H1 (cell line): ENCODE data around the gene ZFP57. TPM values are rescaled to one million over a fixed set of nuclear protein-coding genes. Genes with fewer than 3 reads are reported as not detected.

ENCODE experiments used
- CTCF ChIA-PET: fragments of 300-600 bp; sonication (Branson Sonifier 250); formaldehyde crosslinking; loops from one replicate; lab custom pipeline; 2021; ENCODE audit not compliant: partially characterized antibody; lab: Charles Lee
- POLR2A ChIA-PET: fragments of 300-600 bp; sonication (Branson Sonifier 250); formaldehyde crosslinking; loops from one replicate; lab custom pipeline; 2021; ENCODE audit warnings: inconsistent platforms; ENCODE audit not compliant: partially characterized antibody; lab: Charles Lee
- DNase-seq, 2 experiments: peaks; one replicate each; pipeline versions ENCODE4 v3.0.0 to v3.0.0-alpha.2; 2010 to 2022; ENCODE audit warnings: low spot score in 2 of 2, low read depth in 1 of 2, mixed read lengths in 1 of 2
- FAIRE-seq: peaks from 2 replicates; lab custom pipeline; 2011; peaks lifted over from hg19 to GRCh38; lab: Jason Lieb, UNC
- H2AFZ ChIP-seq: 2 replicates; pipeline ENCODE4 v1.8.1; 2012; ENCODE audit warnings: low read length, inconsistent platforms
- H2AK5ac ChIP-seq: 2 replicates; pipeline ENCODE4 v1.6.1; 2013; ENCODE audit warnings: low read depth, low read length
- H2BK120ac ChIP-seq: replicated peaks from 2 replicates; pipeline ENCODE3; 2013; ENCODE audit warnings: low read depth, low read length, inconsistent platforms
- H2BK12ac ChIP-seq: 2 replicates; pipeline ENCODE4 v1.6.1; 2013; ENCODE audit warnings: low read depth, low read length
- H2BK15ac ChIP-seq: 2 replicates; pipeline ENCODE4 v1.6.1; 2013; ENCODE audit warnings: low read length
- H2BK20ac ChIP-seq: 2 replicates; pipeline ENCODE4 v1.6.1; 2013; ENCODE audit warnings: low read length
- H2BK5ac ChIP-seq: 2 replicates; pipeline ENCODE4 v1.6.1; 2013; ENCODE audit warnings: low read depth, low read length
- H3K14ac ChIP-seq: 2 replicates; pipeline ENCODE4 v1.6.1; 2013; ENCODE audit warnings: inconsistent platforms; ENCODE audit not compliant: insufficient read length
- H3K18ac ChIP-seq: 2 replicates; pipeline ENCODE4 v1.6.1; 2013; ENCODE audit warnings: low read length; ENCODE audit errors: extremely low read depth
- H3K23ac ChIP-seq: 2 replicates; pipeline ENCODE4 v1.6.1; 2013; ENCODE audit warnings: inconsistent platforms; ENCODE audit not compliant: insufficient read length
- H3K23me2 ChIP-seq: 2 replicates; pipeline ENCODE4 v1.6.1; 2013; ENCODE audit warnings: low read depth, low read length
- H3K27ac ChIP-seq: 2 replicates; pipeline ENCODE4 v1.6.1; 2011; ENCODE audit warnings: low read depth, low read length, inconsistent platforms
- H3K27me3 ChIP-seq, 4 experiments: replicated peaks in 1 of 4; 1 replicate in 1 of 4; 2 replicates in 3 of 4; pipeline versions ENCODE4 v1.6.1 to v1.8.1; 2011 to 2013; ENCODE audit warnings: low read length in 3 of 4, mild to moderate bottlenecking in 3 of 4, inconsistent platforms in 2 of 4, mixed read lengths in 2 of 4, moderate library complexity in 1 of 4; ENCODE audit not compliant: control insufficient read depth in 3 of 4, insufficient read depth in 3 of 4; ENCODE audit errors: extremely low read depth in 1 of 4
- H3K36me3 ChIP-seq, 4 experiments: 2 replicates each; pipeline versions ENCODE4 v1.6.1 to v1.8.1; 2011 to 2013; ENCODE audit warnings: mild to moderate bottlenecking in 4 of 4, low read length in 3 of 4, moderate library complexity in 2 of 4, control low read depth in 1 of 4, inconsistent platforms in 1 of 4; ENCODE audit not compliant: insufficient read depth in 4 of 4, control insufficient read depth in 2 of 4
- H3K4ac ChIP-seq: replicated peaks from 2 replicates; pipeline ENCODE3; 2013; ENCODE audit warnings: low read length, low read depth, mixed read lengths, inconsistent platforms; ENCODE audit not compliant: insufficient read length
- H3K4me1 ChIP-seq, 4 experiments: replicated peaks in 1 of 4; 1 replicate in 1 of 4; 2 replicates in 3 of 4; pipeline versions ENCODE4 v1.6.1 to v1.8.1; 2011 to 2013; ENCODE audit warnings: low read length in 3 of 4, inconsistent platforms in 2 of 4, mixed read lengths in 1 of 4; ENCODE audit not compliant: insufficient read depth in 4 of 4, control insufficient read depth in 3 of 4
- H3K4me2 ChIP-seq, 2 experiments: 2 replicates each; pipeline versions ENCODE4 v1.6.1 to v1.8.1; 2011 to 2013; ENCODE audit warnings: low read depth in 2 of 2, low read length in 2 of 2, control low read depth in 1 of 2, inconsistent platforms in 1 of 2, mild to moderate bottlenecking in 1 of 2; ENCODE audit not compliant: insufficient read depth in 1 of 2
- H3K4me3 ChIP-seq, 4 experiments: fragments of 200-600, 300-600 bp in 1 of 4; sonication (generic), shearing (Covaris generic), sonication (Bioruptor Twin) in 1 of 4; 2 replicates each; pipeline versions ENCODE4 v1.5.1 to v1.8.1; 2011 to 2016; ENCODE audit warnings: low read length in 4 of 4, low read depth in 3 of 4, control low read depth in 2 of 4, inconsistent platforms in 2 of 4, mild to moderate bottlenecking in 2 of 4, mixed read lengths in 1 of 4, moderate library complexity in 1 of 4; ENCODE audit not compliant: insufficient read depth in 2 of 4; ENCODE audit errors: extremely low read depth in 1 of 4
- H3K56ac ChIP-seq: replicated peaks from 2 replicates; pipeline ENCODE3; 2013; ENCODE audit warnings: low read depth, mild to moderate bottlenecking, mixed read lengths, low read length, inconsistent platforms; ENCODE audit not compliant: insufficient read length
- H3K79me1 ChIP-seq: 2 replicates; pipeline ENCODE4 v1.6.1; 2013; ENCODE audit warnings: low read depth, low read length, control low read depth
- H3K79me2 ChIP-seq, 2 experiments: 2 replicates each; pipeline versions ENCODE4 v1.6.1 to v1.8.1; 2012 to 2013; ENCODE audit warnings: low read length in 2 of 2, mild to moderate bottlenecking in 2 of 2, inconsistent platforms in 1 of 2; ENCODE audit not compliant: insufficient read depth in 2 of 2, control insufficient read depth in 1 of 2
- H3K9ac ChIP-seq, 4 experiments: replicated peaks in 1 of 4; 1 replicate in 1 of 4; 2 replicates in 3 of 4; pipeline versions ENCODE4 v1.6.1 to v1.8.1; 2011 to 2013; ENCODE audit warnings: low read depth in 3 of 4, low read length in 3 of 4, control low read depth in 2 of 4, mild to moderate bottlenecking in 2 of 4, moderate library complexity in 2 of 4, inconsistent platforms in 1 of 4; ENCODE audit errors: extremely low read depth in 1 of 4
- H3K9me3 ChIP-seq, 2 experiments: 2 replicates each; pipeline versions ENCODE4 v1.6.1 to v1.8.1; 2012 to 2013; ENCODE audit warnings: mild to moderate bottlenecking in 2 of 2, moderate library complexity in 2 of 2, control low read depth in 1 of 2, inconsistent platforms in 1 of 2, low read depth in 1 of 2, low read length in 1 of 2, mixed read lengths in 1 of 2; ENCODE audit not compliant: insufficient read depth in 2 of 2
- H4K20me1 ChIP-seq, 2 experiments: replicated peaks in 1 of 2; 2 replicates each; pipeline versions ENCODE3 to v1.8.1; 2011 to 2013; ENCODE audit warnings: inconsistent platforms in 2 of 2, low read length in 2 of 2, mild to moderate bottlenecking in 1 of 2; ENCODE audit not compliant: insufficient read depth in 2 of 2, control insufficient read depth in 1 of 2
- H4K5ac ChIP-seq: 2 replicates; pipeline ENCODE4 v1.6.1; 2013; ENCODE audit warnings: low read length, low read depth, mixed read lengths, inconsistent platforms; ENCODE audit not compliant: insufficient read length
- H4K8ac ChIP-seq: 2 replicates; pipeline ENCODE4 v1.8.0; 2013; ENCODE audit warnings: mild to moderate bottlenecking, moderate library complexity, low read length, inconsistent platforms; ENCODE audit not compliant: insufficient read depth; ENCODE audit errors: extremely low read depth
- H4K91ac ChIP-seq: replicated peaks from 2 replicates; pipeline ENCODE3; 2013; ENCODE audit warnings: low read length, mixed read lengths, inconsistent platforms; ENCODE audit not compliant: insufficient read length
- BRCA1 ChIP-seq: IDR thresholded peaks from 2 replicates; pipeline ENCODE4 v1.6.1; 2012; ENCODE audit warnings: low read depth, low read length, improper control_type of control experiment
- GTF2F1 ChIP-seq: IDR thresholded peaks from 2 replicates; pipeline ENCODE4 v1.6.1; 2012; ENCODE audit warnings: low read depth, low read length, improper control_type of control experiment, borderline replicate concordance
- RAD21 ChIP-seq, 2 experiments: IDR thresholded peaks in 1 of 2; conservative IDR thresholded peaks in 1 of 2; 2 replicates each; pipeline ENCODE4 v1.6.1; 2011; ENCODE audit warnings: low read depth in 2 of 2, low read length in 2 of 2, improper control_type of control experiment in 1 of 2, inconsistent platforms in 1 of 2, mild to moderate bottlenecking in 1 of 2, moderate library complexity in 1 of 2
- RXRA ChIP-seq: IDR thresholded peaks from 2 replicates; pipeline ENCODE4 v1.6.1; 2011; ENCODE audit warnings: low read depth, mild to moderate bottlenecking, low read length, moderate library complexity; ENCODE audit not compliant: insufficient read depth
- SIRT6 ChIP-seq: IDR thresholded peaks from one replicate; pipeline ENCODE4 v1.7.1; 2012; ENCODE audit warnings: low read length, inconsistent platforms
- SUZ12 ChIP-seq: fragments of 200-600 bp; sonication (generic); IDR thresholded peaks from 2 replicates; pipeline ENCODE4 v1.6.1; 2012; ENCODE audit warnings: mild to moderate bottlenecking, inconsistent platforms, low read length, moderate library complexity, mixed read lengths
- TAF7 ChIP-seq: optimal IDR thresholded peaks from 2 replicates; pipeline ENCODE3; 2011; ENCODE audit warnings: low read depth, mild to moderate bottlenecking, inconsistent platforms, low read length, moderate library complexity, borderline replicate concordance
- WGBS, 2 experiments: shearing (Covaris generic) in 1 of 2; methylation state at CpG; one replicate each; pipeline versions ENCODE4 v1.1.6 to v1.1.7; 2013 to 2015; ENCODE audit warnings: low lambda C conversion rate in 2 of 2, mixed read lengths in 2 of 2, inconsistent platforms in 1 of 2, low coverage in 1 of 2, missing lambda C conversion rate in 1 of 2; ENCODE audit not compliant: insufficient replicate concordance in 2 of 2, insufficient coverage in 1 of 2, insufficient read length in 1 of 2; ENCODE audit errors: extremely low coverage in 1 of 2, missing lambda C conversion rate in 1 of 2; 5-methylcytosine and 5-hydroxymethylcytosine counted together
- polyA plus RNA-seq, 7 experiments: library from polyadenylated mRNA; depleted of rRNA in 3 of 7; stranded (reverse) in 5 of 7; unstranded in 2 of 7; fragments of >200 nt in 5 of 7; fragments of 200-250 nt in 2 of 7; gene quantifications; 1 replicate in 5 of 7; 2 replicates in 1 of 7; 4 replicates in 1 of 7; pipeline versions ENCODE4 v1.2.1 to v1.2.3, GENCODE V29; 2011 to 2013; ENCODE audit warnings: missing spikeins in 2 of 7, mixed read lengths in 2 of 7
- total RNA-seq: library from RNA; stranded (reverse); fragmentation: NEBNext Ultra II Directional; extraction: Animal tissue kit (Norgen Biotek cat#: 25700); gene quantifications from 2 replicates; pipeline ENCODE4 v1.2.1, GENCODE V29; 2021
- TF ChIP-seq, protein P1 (sequence below): IDR thresholded peaks from 2 replicates; pipeline ENCODE4 v1.6.1; 2012; ENCODE audit warnings: inconsistent platforms
- TF ChIP-seq, protein P2 (sequence below), 3 experiments: IDR thresholded peaks; 1 replicate in 2 of 3; 2 replicates in 1 of 3; pipeline versions ENCODE4 v1.5.1 to v1.6.1; 2011; ENCODE audit warnings: low read length in 3 of 3, mild to moderate bottlenecking in 3 of 3, inconsistent platforms in 2 of 3, low read depth in 1 of 3, moderate library complexity in 1 of 3; ENCODE audit not compliant: insufficient read depth in 1 of 3; ENCODE audit errors: control extremely low read depth in 1 of 3

Gene ZFP57
- total and polyA plus RNA-seq, 2 of the 8 experiments (the other 6 are each of a cell fraction or from before 2014, with no cell fraction given): 0.85 to 1.2 TPM

DNA sequence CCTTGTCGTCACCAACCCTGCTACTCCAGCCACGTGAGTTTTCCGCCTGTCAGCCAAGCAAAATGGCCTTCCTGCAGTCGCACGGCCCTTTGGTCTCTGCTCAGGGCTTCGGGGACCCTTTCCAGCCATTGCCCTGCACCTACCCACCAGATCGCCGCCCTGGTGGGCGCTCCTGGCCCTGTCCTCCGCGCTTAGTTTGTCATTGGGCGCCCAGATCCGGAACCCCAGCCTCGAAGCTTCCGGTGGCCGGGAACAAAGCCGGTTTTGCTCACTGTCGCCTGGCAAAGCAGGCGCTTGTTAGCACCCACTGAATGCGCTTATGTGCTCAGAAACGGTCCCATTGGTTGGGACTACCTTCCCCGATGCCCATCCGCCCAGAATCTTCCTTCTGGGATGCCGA lies 536 bp downstream of the ZFP57 start:
- DNase-seq: peak in 1 of 2 experiments; percentile 55
- TF ChIP-seq, protein P1, sequence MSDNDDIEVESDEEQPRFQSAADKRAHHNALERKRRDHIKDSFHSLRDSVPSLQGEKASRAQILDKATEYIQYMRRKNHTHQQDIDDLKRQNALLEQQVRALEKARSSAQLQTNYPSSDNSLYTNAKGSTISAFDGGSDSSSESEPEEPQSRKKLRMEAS: no peak
- no peak for TF ChIP-seq GTF2F1
- TF ChIP-seq BRCA1: no peak
- no peak for TF ChIP-seq SUZ12
- no peak for TF ChIP-seq RAD21 (IDR thresholded peaks at IDR 0.05 in 1 of 2, conservative IDR thresholded peaks at IDR 0.05 in 1 of 2; ENCODE audit: low read depth in 2 of 2, low read length in 2 of 2)
- TF ChIP-seq SIRT6: no peak
- no peak for TF ChIP-seq TAF7
- TF ChIP-seq, protein P2, sequence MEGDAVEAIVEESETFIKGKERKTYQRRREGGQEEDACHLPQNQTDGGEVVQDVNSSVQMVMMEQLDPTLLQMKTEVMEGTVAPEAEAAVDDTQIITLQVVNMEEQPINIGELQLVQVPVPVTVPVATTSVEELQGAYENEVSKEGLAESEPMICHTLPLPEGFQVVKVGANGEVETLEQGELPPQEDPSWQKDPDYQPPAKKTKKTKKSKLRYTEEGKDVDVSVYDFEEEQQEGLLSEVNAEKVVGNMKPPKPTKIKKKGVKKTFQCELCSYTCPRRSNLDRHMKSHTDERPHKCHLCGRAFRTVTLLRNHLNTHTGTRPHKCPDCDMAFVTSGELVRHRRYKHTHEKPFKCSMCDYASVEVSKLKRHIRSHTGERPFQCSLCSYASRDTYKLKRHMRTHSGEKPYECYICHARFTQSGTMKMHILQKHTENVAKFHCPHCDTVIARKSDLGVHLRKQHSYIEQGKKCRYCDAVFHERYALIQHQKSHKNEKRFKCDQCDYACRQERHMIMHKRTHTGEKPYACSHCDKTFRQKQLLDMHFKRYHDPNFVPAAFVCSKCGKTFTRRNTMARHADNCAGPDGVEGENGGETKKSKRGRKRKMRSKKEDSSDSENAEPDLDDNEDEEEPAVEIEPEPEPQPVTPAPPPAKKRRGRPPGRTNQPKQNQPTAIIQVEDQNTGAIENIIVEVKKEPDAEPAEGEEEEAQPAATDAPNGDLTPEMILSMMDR (IDR thresholded peaks at IDR 0.05; ENCODE audit: control extremely low read depth in 1 of 3, insufficient read depth in 1 of 3, low read depth in 1 of 3, low read length in 3 of 3): peak; percentile 28 to 38 (median 33); a peak in 3 of 4 replicates
- TF ChIP-seq RXRA: no peak

More for the DNA sequence above, 536 bp downstream of the ZFP57 start:
- Histone ChIP-seq H2BK20ac (peak overlapping the region; percentile 80; the same call in 1 of the 2 replicates), H3K4ac (no peak overlapping the region), H3K9me3 (peaks cover 0 to 6% of the 10 kb centered on the region in 2 experiments; a peak in 2 of 4 replicates), H2BK120ac (no peak overlapping the region), H4K20me1 (no peaks in the 10 kb centered on the region), H3K18ac (0 out of 2 replicates have a peak overlapping the region, but pooled peaks have one; percentile 76), H4K8ac (peak overlapping the region; percentile 83; the same call in 1 of the 2 replicates), H4K91ac (peak overlapping the region; percentile 44), H2AFZ (0 out of 2 replicates have a peak overlapping the region, but pooled peaks have one; percentile 52), H3K79me2 (no peaks in the 10 kb centered on the region), H2AK5ac (peak overlapping the region; percentile 86; the same call in 1 of the 2 replicates), H3K14ac (no peak overlapping the region), H3K4me1 (peaks cover 0 to 8% (median 1%) of the 10 kb centered on the region in 4 experiments; a peak in 4 of 7 replicates), H3K23me2 (no peaks in the 10 kb centered on the region), H3K4me3 (no peak overlapping the region), H3K9ac (no peak overlapping the region), H3K27me3 (no peaks in the 10 kb centered on the region), H3K23ac (no peak overlapping the region), H2BK12ac (0 out of 2 replicates have a peak overlapping the region, but pooled peaks have one; percentile 81), H2BK15ac (no peak overlapping the region), H2BK5ac (peak overlapping the region; percentile 80; the same call in 1 of the 2 replicates), H4K5ac (no peak overlapping the region), H3K36me3 (no peaks in the 10 kb centered on the region), H3K56ac (no peak overlapping the region), H3K4me2 (no peak overlapping the region), H3K27ac (no peak overlapping the region), H3K79me1 (no peaks in the 10 kb centered on the region)
- no peak for FAIRE-seq
- WGBS, 2 experiments: 92% methylated on average over 24 of the region's 24 CpGs; no CpG with 5 or more reads in 1 of the 2 experiments
- CTCF ChIA-PET: interaction anchor here (1.5 to 12.7 kb wide), 2 partner anchors 16 to 25 kb away, joined by 5 to 502 read pairs; partner anchors contain the start of gene MOG
- POLR2A ChIA-PET: interaction anchor here (0.7 kb wide), 1 partner anchor 31 kb away, joined by 3 read pairs; no protein-coding TSS in a partner anchor
